Right lobe of liver (tissue), 6 donors: Measurements from ENCODE around the gene ISM1. TPM values are rescaled to one million over a fixed set of nuclear protein-coding genes. Genes with fewer than 3 reads are reported as not detected.

Source experiments
- ATAC-seq, 4 donors: fragments of 200-7000 bp; cut with Tn5 transposase; one replicate each; pipeline ENCODE4 v1.9.1; 2020; ENCODE audit warnings: mild to moderate bottlenecking in 4 of 4, moderate library complexity in 4 of 4
- DNase-seq, 3 donors: peaks; one replicate each; pipeline ENCODE4 v3.0.0-alpha.2; 2020
- H3K27ac ChIP-seq, 3 donors: fragments of 200-600 bp; one replicate each; pipeline ENCODE4 v1.8.0; 2022
- H3K27me3 ChIP-seq, 2 donors: fragments of 200-600 bp; one replicate each; pipeline ENCODE4 v1.8.0; 2022
- H3K36me3 ChIP-seq, 4 donors: fragments of 200-600 bp; sonication (generic) in 1 of 4; one replicate each; pipeline versions ENCODE4 v1.5.1 to v1.8.0; 2017 to 2022; ENCODE audit warnings: control low read depth in 1 of 4
- H3K4me1 ChIP-seq, 4 donors: fragments of 200-600 bp; sonication (generic) in 1 of 4; one replicate each; pipeline versions ENCODE4 v1.5.1 to v1.8.0; 2017 to 2022; ENCODE audit warnings: control low read depth in 1 of 4
- H3K4me3 ChIP-seq, 3 donors: fragments of 200-600 bp; one replicate each; pipeline ENCODE4 v1.8.0; 2022
- H3K9me3 ChIP-seq, 4 donors: fragments of 200-600 bp; sonication (generic) in 1 of 4; one replicate each; pipeline versions ENCODE4 v1.5.1 to v1.8.0; 2017 to 2022; ENCODE audit warnings: control low read depth in 1 of 4
- CTCF ChIP-seq, 4 donors: fragments of 200-600 bp in 3 of 4; fragments of 450-650 bp in 1 of 4; IDR thresholded peaks; one replicate each; pipeline versions ENCODE4 v1.5.1 to v1.8.0; 2016 to 2022; ENCODE audit warnings: antibody characterized with exemption in 4 of 4, mild to moderate bottlenecking in 2 of 4
- POLR2A ChIP-seq: fragments of 450-650 bp; IDR thresholded peaks from one replicate; pipeline ENCODE4 v1.6.1; 2017; ENCODE audit warnings: antibody characterized with exemption, mild to moderate bottlenecking
- WGBS: methylation state at CpG from one replicate; pipeline ENCODE4 v1.1.6; 2018; ENCODE audit warnings: low coverage, low lambda C conversion rate; ENCODE audit not compliant: insufficient coverage; ENCODE audit errors: missing lambda C conversion rate; 5-methylcytosine and 5-hydroxymethylcytosine counted together
- intact Hi-C, 2 donors: fragments of 100-400 bp; cut with DNase I; formaldehyde crosslinking; loops; one replicate each; pipeline versions ENCODE4 v1.11.2 to v1.14.1; 2022
- total RNA-seq, 6 experiments: library from RNA; depleted of rRNA in 2 of 6; stranded (reverse); fragments of >200 nt in 2 of 6; fragmentation: NEBNext Ultra II Directional in 3 of 6; extraction: Animal tissue kit (Norgen Biotek cat#: 25700) in 3 of 6; gene quantifications; one replicate each; pipeline versions ENCODE4 v1.1.0 to v1.2.4, GENCODE V29; 2016 to 2023
- donor health status: DM: no; HTN: yes; CAD: no.
- donor health status: DM: no; HTN: no; CAD: no.
- donor health status: DM: no; HTN: no; CAD: no.
- donor health status: DM: no; HTN: yes; CAD: no.
- donor health status: DM: no; HTN: yes; CAD: no.

ISM1 gene
- total RNA-seq, 6 experiments from 2014 or later: 2.1 to 5.5 (median 3.2) TPM

- DNase-seq: no peak
- intact Hi-C loops: no loop called here
- no peaks in the 10 kb centered on the region for H3K27me3 ChIP-seq
- H3K9me3 ChIP-seq: no peaks in the 10 kb centered on the region
- WGBS: 95% methylated on average over 5 of the region's 9 CpGs
- no peaks in the 10 kb centered on the region for H3K4me1 ChIP-seq
- H3K4me3 ChIP-seq: no peak overlapping the region
- no peak for ATAC-seq
- no peak overlapping the region for H3K27ac ChIP-seq
- H3K36me3 ChIP-seq: no peaks in the 10 kb centered on the region
- TF ChIP-seq CTCF (IDR thresholded peaks at IDR 0.05): no peak
- TF ChIP-seq POLR2A: no peak
Measured at GRCh38 chr20:13344671-13345070, 123.6 kb downstream of the ISM1 start.

GRCh38 chr20:13348311-13349234 is 127.5 kb downstream of the ISM1 start:
- no peak overlapping the region for H3K27ac ChIP-seq
- intact Hi-C loops: no loop called here
- no peaks in the 10 kb centered on the region for H3K4me1 ChIP-seq
- no peaks in the 10 kb centered on the region for H3K36me3 ChIP-seq
- H3K9me3 ChIP-seq: no peaks in the 10 kb centered on the region
- WGBS: 78% methylated on average over 9 of the region's 9 CpGs
- DNase-seq (no peak), ATAC-seq (no peak)
- TF ChIP-seq POLR2A: no peak
- no peaks in the 10 kb centered on the region for H3K27me3 ChIP-seq
- H3K4me3 ChIP-seq: no peak overlapping the region

- intact Hi-C loops: no loop called here
Measured at GRCh38 chr20:13349235-13349604, 128.1 kb downstream of the ISM1 start.

More at GRCh38 chr20:13349235-13349604, 128.1 kb downstream of the ISM1 start:
- H3K4me1 ChIP-seq: no peaks in the 10 kb centered on the region
- H3K27me3 ChIP-seq: no peaks in the 10 kb centered on the region
- no peak overlapping the region for H3K4me3 ChIP-seq
- DNase-seq: no peak
- H3K27ac ChIP-seq: no peak overlapping the region
- no peak for ATAC-seq
- no peaks in the 10 kb centered on the region for H3K9me3 ChIP-seq
- TF ChIP-seq POLR2A: no peak
- TF ChIP-seq CTCF (IDR thresholded peaks at IDR 0.05): no peak
- no peaks in the 10 kb centered on the region for H3K36me3 ChIP-seq
- WGBS: 86% methylated on average over 4 of the region's 4 CpGs

Other genes starting within 250 kb of the ISM1 start
- 10 to 100 TPM; 16.4 to 25.6 (median 24.8) TPM for gene SPTLC3, start 212.3 kb upstream of the ISM1 start, total RNA-seq